ENCODE measurements around the gene ELF4. TPM values are rescaled to one million over a fixed set of nuclear protein-coding genes. Genes with fewer than 3 reads are reported as not detected.

Gene ELF4
- total RNA-seq, 1 donor, result 16.4 TPM

GRCh38 chrX:130106071-130106470, 4.2 kb downstream of the ELF4 start:
- DNase-seq (ENCODE audit: low read depth), result no peak
- no peak for TF ChIP-seq CTCF (IDR thresholded peaks at IDR 0.05; ENCODE audit: insufficient read depth, low read depth, low read length)
- H3K4me3 ChIP-seq (ENCODE audit: low read depth, low read length), result no peak overlapping the region

GRCh38 chrX:130105244-130105643, 5.1 kb downstream of the ELF4 start:
- no peak overlapping the region for H3K4me3 ChIP-seq (ENCODE audit: low read depth, low read length)
- peak; percentile 45 for DNase-seq (ENCODE audit: low read depth)
- TF ChIP-seq CTCF (IDR thresholded peaks at IDR 0.05; ENCODE audit: insufficient read depth, low read depth, low read length), result no peak

GRCh38 chrX:130103605-130104004, 6.7 kb downstream of the ELF4 start:
- DNase-seq (ENCODE audit: low read depth), result no peak

GRCh38 chrX:130100180-130100579, 10.1 kb downstream of the ELF4 start:
- TF ChIP-seq CTCF (IDR thresholded peaks at IDR 0.05; ENCODE audit: insufficient read depth, low read depth, low read length), result no peak
- peak; percentile 83 for DNase-seq (ENCODE audit: low read depth)
- H3K4me3 ChIP-seq (ENCODE audit: low read depth, low read length), result no peak overlapping the region

More at GRCh38 chrX:130103605-130104004, 6.7 kb downstream of the ELF4 start:
- no peak overlapping the region for H3K4me3 ChIP-seq (ENCODE audit: low read depth, low read length)
- no peak for TF ChIP-seq CTCF (IDR thresholded peaks at IDR 0.05; ENCODE audit: insufficient read depth, low read depth, low read length)

GRCh38 chrX:130098210-130098552, 12.1 kb downstream of the ELF4 start:
- TF ChIP-seq CTCF (IDR thresholded peaks at IDR 0.05; ENCODE audit: insufficient read depth, low read depth, low read length), result no peak
- no peak for DNase-seq (ENCODE audit: low read depth)
- H3K4me3 ChIP-seq (ENCODE audit: low read depth, low read length), result no peak overlapping the region

GRCh38 chrX:130097507-130098209, 12.6 kb downstream of the ELF4 start:
- H3K4me3 ChIP-seq (ENCODE audit: low read depth, low read length), result no peak overlapping the region
- TF ChIP-seq CTCF (IDR thresholded peaks at IDR 0.05; ENCODE audit: insufficient read depth, low read depth, low read length), result no peak
- peak; percentile 82 for DNase-seq (ENCODE audit: low read depth)

All from fibroblast of villous mesenchyme (primary cell).